PC-9 (cell line): ENCODE measurements around the gene MAEL. TPM values are rescaled to one million over a fixed set of nuclear protein-coding genes. Genes with fewer than 3 reads are reported as not detected.

Experiments
- BruUV-seq: library from RNA; stranded (reverse); fragments of 400-500 nt; replicated peaks from 2 replicates; lab custom pipeline; 2021; lab: Mats Ljungman, UMichigan
- CTCF ChIA-PET: fragments of 300-600 bp; sonication (Branson Sonifier 250); formaldehyde crosslinking; loops from one replicate; lab custom pipeline; 2022; ENCODE audit warnings: antibody characterized with exemption; lab: Charles Lee
- POLR2A ChIA-PET: fragments of 300-600 bp; sonication (Branson Sonifier 250); formaldehyde crosslinking; loops from one replicate; lab custom pipeline; 2022; ENCODE audit warnings: antibody characterized with exemption; ENCODE audit not compliant: unreplicated experiment; lab: Charles Lee
- DNase-seq, 2 experiments: peaks; one replicate each; pipeline versions ENCODE4 v3.0.0 to v3.0.0-alpha.2; 2015 to 2022; ENCODE audit warnings: mixed read lengths in 1 of 2
- H2AFZ ChIP-seq: fragments of 200-600 bp; sonication (generic); 2 replicates; pipeline ENCODE4 v1.8.1; 2017; ENCODE audit warnings: antibody characterized with exemption
- H3F3A ChIP-seq: fragments of 200-600 bp; sonication (generic); 2 replicates; pipeline ENCODE4 v1.8.1; 2017; ENCODE audit warnings: antibody characterized with exemption, mild to moderate bottlenecking, low read depth; ENCODE audit not compliant: insufficient read depth
- H3K27ac ChIP-seq: fragments of 200-600 bp; sonication (generic); 2 replicates; pipeline ENCODE4 v1.6.1; 2016; ENCODE audit warnings: mixed run types
- H3K27me3 ChIP-seq: fragments of 200-600 bp; sonication (generic); 2 replicates; pipeline ENCODE4 v1.6.1; 2016; ENCODE audit warnings: low read depth, mixed run types; ENCODE audit not compliant: insufficient read depth
- H3K36me3 ChIP-seq: fragments of 200-600 bp; sonication (generic); 2 replicates; pipeline ENCODE4 v1.6.1; 2016; ENCODE audit warnings: low read depth, mixed run types
- H3K4me1 ChIP-seq: fragments of 200-600 bp; sonication (generic); replicated peaks from 2 replicates; pipeline ENCODE4 v1.6.1; 2016; ENCODE audit warnings: mixed run types; ENCODE audit not compliant: insufficient read depth
- H3K4me2 ChIP-seq: fragments of 200-600 bp; sonication (generic); 2 replicates; pipeline ENCODE4 v1.6.1; 2017; ENCODE audit warnings: mixed run types
- H3K4me3 ChIP-seq: fragments of 200-600 bp; sonication (generic); 2 replicates; pipeline ENCODE4 v1.6.1; 2016; ENCODE audit warnings: mixed run types
- H3K79me2 ChIP-seq: fragments of 200-600 bp; sonication (generic); 2 replicates; pipeline ENCODE4 v1.6.1; 2017; ENCODE audit warnings: low read depth, mixed run types
- H3K9me2 ChIP-seq: fragments of 200-600 bp; sonication (generic); 2 replicates; pipeline ENCODE4 v1.8.1; 2017; ENCODE audit warnings: mild to moderate bottlenecking; ENCODE audit not compliant: insufficient read depth
- H3K9me3 ChIP-seq: fragments of 200-600 bp; sonication (generic); 2 replicates; pipeline ENCODE4 v1.8.1; 2016; ENCODE audit warnings: low read depth; ENCODE audit not compliant: insufficient read depth
- H4K20me1 ChIP-seq: fragments of 200-600 bp; sonication (generic); 2 replicates; pipeline ENCODE4 v1.8.1; 2017; ENCODE audit not compliant: insufficient read depth
- EZH2 ChIP-seq: fragments of 200-600 bp; sonication (generic); IDR thresholded peaks from 2 replicates; pipeline ENCODE4 v1.8.0; 2017; ENCODE audit warnings: antibody characterized with exemption, low read depth
- intact Hi-C: fragments of 100-400 bp; cut with micrococcal nuclease; formaldehyde crosslinking; loops from one replicate; pipeline ENCODE4 v1.10.0; 2022; ENCODE audit not compliant: unreplicated experiment
- total RNA-seq: library from RNA; stranded (reverse); gene quantifications from 2 replicates; pipeline ENCODE4 v1.2.3, GENCODE V29; 2021
- TF ChIP-seq, protein P1 (sequence below): fragments of 200-600 bp; sonication (generic); conservative IDR thresholded peaks from 2 replicates; pipeline ENCODE4 v1.6.1; 2017; ENCODE audit warnings: mixed run types, antibody characterized with exemption, mild to moderate bottlenecking, moderate library complexity

The MAEL gene
- total RNA-seq, 1 experiment from 2014 or later = not detected

DNA sequence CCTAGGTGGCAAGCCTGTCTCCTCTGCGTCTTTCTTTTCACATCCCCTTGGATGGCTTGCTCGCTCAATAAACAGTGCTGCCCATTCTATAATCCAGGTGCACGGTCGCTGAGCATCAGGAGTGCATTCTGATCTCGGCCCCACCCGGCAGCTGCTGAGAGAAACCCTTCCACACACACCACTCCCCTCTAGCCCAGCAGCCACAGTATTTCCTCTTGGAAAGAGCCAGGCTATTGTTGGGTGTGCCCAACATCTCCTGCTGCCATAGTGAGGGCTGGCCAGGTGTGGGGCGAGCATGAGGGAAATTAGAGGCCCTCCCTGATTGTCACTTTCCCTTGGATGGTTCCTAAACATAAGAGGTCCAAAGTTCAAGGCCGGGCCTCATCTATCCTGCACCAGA lies 76.4 kb downstream of the MAEL start:
- TF ChIP-seq, protein P1, sequence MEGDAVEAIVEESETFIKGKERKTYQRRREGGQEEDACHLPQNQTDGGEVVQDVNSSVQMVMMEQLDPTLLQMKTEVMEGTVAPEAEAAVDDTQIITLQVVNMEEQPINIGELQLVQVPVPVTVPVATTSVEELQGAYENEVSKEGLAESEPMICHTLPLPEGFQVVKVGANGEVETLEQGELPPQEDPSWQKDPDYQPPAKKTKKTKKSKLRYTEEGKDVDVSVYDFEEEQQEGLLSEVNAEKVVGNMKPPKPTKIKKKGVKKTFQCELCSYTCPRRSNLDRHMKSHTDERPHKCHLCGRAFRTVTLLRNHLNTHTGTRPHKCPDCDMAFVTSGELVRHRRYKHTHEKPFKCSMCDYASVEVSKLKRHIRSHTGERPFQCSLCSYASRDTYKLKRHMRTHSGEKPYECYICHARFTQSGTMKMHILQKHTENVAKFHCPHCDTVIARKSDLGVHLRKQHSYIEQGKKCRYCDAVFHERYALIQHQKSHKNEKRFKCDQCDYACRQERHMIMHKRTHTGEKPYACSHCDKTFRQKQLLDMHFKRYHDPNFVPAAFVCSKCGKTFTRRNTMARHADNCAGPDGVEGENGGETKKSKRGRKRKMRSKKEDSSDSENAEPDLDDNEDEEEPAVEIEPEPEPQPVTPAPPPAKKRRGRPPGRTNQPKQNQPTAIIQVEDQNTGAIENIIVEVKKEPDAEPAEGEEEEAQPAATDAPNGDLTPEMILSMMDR = no peak
- no peak for TF ChIP-seq EZH2
- POLR2A ChIA-PET = no interaction called here
- Histone ChIP-seq H3K4me2 (no peak overlapping the region), H3K4me3 (no peak overlapping the region), H3K27ac (no peak overlapping the region), H3K36me3 (no peaks in the 10 kb centered on the region), H3F3A (no peaks in the 10 kb centered on the region), H3K4me1 (no peaks in the 10 kb centered on the region), H3K79me2 (no peaks in the 10 kb centered on the region), H3K9me3 (no peaks in the 10 kb centered on the region), H2AFZ (no peak overlapping the region), H4K20me1 (no peaks in the 10 kb centered on the region), H3K9me2 (no peaks in the 10 kb centered on the region), H3K27me3 (no peaks in the 10 kb centered on the region)
- CTCF ChIA-PET = interaction anchor here (0.6 kb wide), 1 partner anchor 143 kb away, joined by 3 read pairs; no protein-coding TSS in a partner anchor
- intact Hi-C loops = loop anchor here (5.0 kb wide), 4 partner anchors 42 to 467 kb away; no protein-coding TSS in a partner anchor
- no peak for DNase-seq
- BruUV-seq = no TSS peak

DNA sequence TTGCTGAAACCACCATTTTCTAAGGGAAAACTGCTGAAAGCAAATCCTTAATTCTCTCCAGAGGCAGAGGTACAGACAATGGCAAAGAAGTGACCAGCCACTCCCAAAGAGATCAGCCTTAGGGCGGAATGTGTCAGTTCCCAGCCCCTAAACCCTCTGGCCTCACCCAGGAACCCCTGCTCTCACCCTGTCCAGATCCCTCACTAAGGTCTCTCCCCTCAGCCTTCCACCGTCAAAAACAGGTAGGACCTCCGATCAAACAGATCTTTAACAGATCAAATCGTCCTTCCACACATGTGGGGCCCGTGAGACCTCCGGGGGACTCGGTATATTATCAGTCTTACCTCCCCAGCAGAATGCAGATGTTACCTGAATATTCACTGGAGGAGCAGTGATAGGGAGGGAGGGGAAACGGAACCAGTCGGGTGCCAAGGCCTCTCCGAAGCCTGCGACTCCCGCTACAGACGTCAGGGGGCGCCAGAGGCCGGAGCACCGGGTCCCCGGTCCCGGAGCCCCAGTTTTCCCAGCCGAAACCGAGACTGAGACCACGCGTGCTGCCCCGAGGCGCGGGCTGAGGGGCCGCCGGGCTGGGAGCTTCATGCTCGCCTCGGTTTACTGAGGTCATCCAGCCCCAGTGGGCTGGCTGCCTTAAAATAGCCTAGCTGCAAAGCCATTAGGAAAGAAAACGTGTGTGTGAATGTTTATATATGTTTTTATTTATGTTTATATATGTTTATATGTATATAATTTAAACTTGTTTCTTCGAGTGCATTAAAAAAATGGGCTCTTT lies 77.4 kb downstream of the MAEL start:
- BruUV-seq = no TSS peak
- intact Hi-C loops = loop anchor here (1.0 to 5.0 kb wide), 8 partner anchors 41 to 466 kb away; partner anchors contain the start of gene POU2F1
- Histone ChIP-seq H3K4me1 (no peaks in the 10 kb centered on the region), H3K4me3 (peak overlapping the region; percentile 55; the same call in 1 of the 2 replicates), H3K27ac (0 out of 2 replicates have a peak overlapping the region, but pooled peaks have one; percentile 27), H3K9me2 (no peaks in the 10 kb centered on the region), H2AFZ (peak overlapping the region; percentile 64), H3K9me3 (no peaks in the 10 kb centered on the region), H3K27me3 (no peaks in the 10 kb centered on the region), H3F3A (no peaks in the 10 kb centered on the region), H3K4me2 (peak overlapping the region; percentile 89), H4K20me1 (no peaks in the 10 kb centered on the region), H3K36me3 (no peaks in the 10 kb centered on the region), H3K79me2 (no peaks in the 10 kb centered on the region)
- peak; percentile 42 to 82 for DNase-seq
- POLR2A ChIA-PET = interaction anchor here (1.2 kb wide), 1 partner anchor 154 kb away, joined by 7 read pairs; the partner anchor contains the start of gene POU2F1
- CTCF ChIA-PET = interaction anchor here (0.6 to 0.9 kb wide), 3 partner anchors 16 to 201 kb away, joined by 3 to 7 read pairs (median 3); no protein-coding TSS in a partner anchor
- TF ChIP-seq, protein P1 = peak; percentile 99
- TF ChIP-seq EZH2 = no peak

DNA sequence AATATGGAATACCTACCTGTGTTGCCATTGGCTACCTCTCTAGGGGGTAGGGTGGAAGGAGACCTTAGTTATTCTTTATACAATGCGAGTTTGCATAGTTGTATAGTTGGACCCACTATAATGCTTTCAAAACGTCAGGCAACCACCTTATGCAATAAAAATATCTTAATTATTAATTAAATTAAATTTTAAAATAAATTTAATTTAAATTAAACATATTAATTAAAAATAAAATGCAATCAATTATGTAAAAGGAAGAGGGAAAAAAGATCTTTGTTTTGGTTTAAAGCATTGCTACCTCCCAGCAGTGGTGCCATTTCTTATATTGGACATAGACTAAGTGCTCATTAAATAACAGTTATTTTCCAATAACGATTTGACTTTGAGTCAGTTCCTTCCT lies 78.8 kb downstream of the MAEL start:
- CTCF ChIA-PET = no interaction called here
- TF ChIP-seq EZH2 = no peak
- TF ChIP-seq, protein P1 = no peak
- BruUV-seq = no TSS peak

More for the DNA sequence above, 78.8 kb downstream of the MAEL start:
- Histone ChIP-seq H3K27me3 (no peaks in the 10 kb centered on the region), H3K36me3 (no peaks in the 10 kb centered on the region), H3K79me2 (no peaks in the 10 kb centered on the region), H3K4me1 (no peaks in the 10 kb centered on the region), H3K4me3 (no peak overlapping the region), H3F3A (no peaks in the 10 kb centered on the region), H3K9me3 (no peaks in the 10 kb centered on the region), H3K27ac (no peak overlapping the region), H4K20me1 (no peaks in the 10 kb centered on the region), H2AFZ (no peak overlapping the region), H3K4me2 (no peak overlapping the region), H3K9me2 (no peaks in the 10 kb centered on the region)
- intact Hi-C loops = loop anchor here (5.0 kb wide), 4 partner anchors 39 to 464 kb away; no protein-coding TSS in a partner anchor
- no peak for DNase-seq
- POLR2A ChIA-PET = no interaction called here
